ENCODE results near the gene PYCARD.
A peak's percentile ranks its signal among the peaks of the same experiment; 100 is the strongest.
"Not testable (repeated sequence)": the region's sequence is repeated elsewhere in the genome, so short reads cannot be mapped to it uniquely, and the experiment has no call there.

PYCARD gene

DNA sequence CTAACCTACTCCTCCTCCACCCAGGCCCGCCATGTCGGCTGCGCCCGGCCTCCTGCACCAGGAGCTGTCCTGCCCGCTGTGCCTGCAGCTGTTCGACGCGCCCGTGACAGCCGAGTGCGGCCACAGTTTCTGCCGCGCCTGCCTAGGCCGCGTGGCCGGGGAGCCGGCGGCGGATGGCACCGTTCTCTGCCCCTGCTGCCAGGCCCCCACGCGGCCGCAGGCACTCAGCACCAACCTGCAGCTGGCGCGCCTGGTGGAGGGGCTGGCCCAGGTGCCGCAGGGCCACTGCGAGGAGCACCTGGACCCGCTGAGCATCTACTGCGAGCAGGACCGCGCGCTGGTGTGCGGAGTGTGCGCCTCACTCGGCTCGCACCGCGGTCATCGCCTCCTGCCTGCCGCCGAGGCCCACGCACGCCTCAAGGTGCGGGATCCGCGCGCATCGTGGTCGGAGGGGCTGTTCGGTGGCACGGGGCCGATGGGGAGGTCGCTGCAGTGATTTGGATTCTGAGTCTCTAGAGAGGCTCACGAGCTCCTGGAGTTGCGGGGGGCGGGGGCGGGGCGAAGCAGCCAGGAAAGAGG lies 12.2 kb upstream of the PYCARD start:
- no peak for DNase-seq

DNA sequence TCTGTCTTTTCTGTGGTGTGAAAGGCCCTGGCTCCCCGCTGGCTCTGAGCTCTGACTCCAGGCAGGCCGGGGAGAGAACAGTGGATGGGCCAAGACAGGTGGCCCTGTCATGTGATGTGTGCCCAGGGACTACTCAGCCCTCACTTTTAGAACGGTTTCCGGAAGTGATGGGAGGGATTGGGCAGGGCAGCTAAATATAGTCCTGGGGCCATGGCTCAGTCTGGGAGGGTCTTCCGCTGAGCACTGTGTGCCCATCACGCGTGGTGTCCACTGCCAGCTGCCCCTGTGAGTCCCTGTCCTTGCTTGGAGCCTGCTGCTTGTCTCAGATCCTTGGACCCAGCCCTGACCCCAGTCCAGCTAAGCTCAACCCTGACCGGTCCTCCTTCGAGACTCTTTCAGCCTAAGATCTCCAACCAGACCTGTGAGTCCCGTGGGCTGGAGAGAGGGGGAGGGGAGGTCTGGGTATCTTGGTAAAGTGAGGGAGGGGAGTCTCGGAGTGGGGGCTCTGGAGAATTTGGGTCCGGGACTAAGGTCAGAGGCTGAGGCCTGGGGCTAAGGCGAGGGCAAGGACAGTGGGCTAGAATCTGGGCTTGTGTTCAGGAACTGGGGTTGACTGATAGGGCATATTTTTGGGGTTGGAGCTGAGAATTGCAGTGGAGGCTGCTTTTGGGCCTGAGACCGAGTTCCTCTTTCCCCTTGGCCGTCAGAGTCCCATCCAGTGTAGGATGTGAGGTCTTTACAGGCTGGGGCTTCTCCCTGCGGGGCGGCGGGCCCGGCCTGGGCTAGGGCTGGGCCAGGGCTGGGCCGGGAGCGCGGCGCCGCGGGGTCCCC lies 11.5 kb upstream of the PYCARD start, which contains the start of gene TRIM72:
TSS of gene TRIM72 (plus strand) at position 243 of the 831 bp plus-strand sequence. CDS start 620 bp downstream, outside the sequence.
- no peak for DNase-seq

DNA sequence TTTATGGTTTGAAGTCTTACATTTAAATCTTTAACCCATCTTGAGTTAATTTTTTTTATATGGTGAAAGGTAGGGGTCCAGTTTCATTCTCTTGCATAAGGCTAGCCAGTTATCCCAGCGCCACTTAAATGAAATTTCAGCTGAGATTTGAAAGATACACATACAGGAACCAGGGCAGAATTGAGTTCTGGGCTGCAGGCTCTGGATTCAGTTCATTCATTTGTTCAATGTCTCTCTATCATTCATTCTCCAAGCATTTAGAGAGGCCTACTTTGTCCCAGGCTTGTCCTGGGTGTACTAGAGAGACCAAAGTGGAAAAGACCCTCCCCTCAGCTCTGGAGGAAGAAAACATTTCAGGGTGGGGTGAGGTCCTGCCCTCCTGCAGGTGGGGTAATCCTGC lies 10.8 kb upstream of the PYCARD start:
- DNase-seq, result no peak

DNA sequence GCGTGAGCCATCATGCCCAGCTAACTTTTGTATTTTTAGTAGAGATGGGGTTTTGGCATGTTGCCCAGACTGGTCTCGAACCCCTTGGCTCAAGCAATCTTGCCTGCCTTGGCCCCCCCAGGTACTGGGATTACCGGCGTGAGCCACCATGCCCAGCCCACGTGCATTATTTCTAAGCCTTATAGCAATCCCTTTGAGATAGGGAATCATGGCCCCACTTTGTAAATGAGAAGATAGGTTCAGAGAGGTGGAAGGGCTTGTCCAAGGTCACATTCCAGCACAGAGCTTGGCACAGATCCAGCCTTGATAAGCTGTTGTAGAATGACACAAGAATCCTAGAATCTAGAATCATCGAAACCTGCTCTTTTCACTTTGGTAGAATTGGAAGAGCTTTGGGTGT lies 4.2 kb upstream of the PYCARD start:
- no peak for DNase-seq

DNA sequence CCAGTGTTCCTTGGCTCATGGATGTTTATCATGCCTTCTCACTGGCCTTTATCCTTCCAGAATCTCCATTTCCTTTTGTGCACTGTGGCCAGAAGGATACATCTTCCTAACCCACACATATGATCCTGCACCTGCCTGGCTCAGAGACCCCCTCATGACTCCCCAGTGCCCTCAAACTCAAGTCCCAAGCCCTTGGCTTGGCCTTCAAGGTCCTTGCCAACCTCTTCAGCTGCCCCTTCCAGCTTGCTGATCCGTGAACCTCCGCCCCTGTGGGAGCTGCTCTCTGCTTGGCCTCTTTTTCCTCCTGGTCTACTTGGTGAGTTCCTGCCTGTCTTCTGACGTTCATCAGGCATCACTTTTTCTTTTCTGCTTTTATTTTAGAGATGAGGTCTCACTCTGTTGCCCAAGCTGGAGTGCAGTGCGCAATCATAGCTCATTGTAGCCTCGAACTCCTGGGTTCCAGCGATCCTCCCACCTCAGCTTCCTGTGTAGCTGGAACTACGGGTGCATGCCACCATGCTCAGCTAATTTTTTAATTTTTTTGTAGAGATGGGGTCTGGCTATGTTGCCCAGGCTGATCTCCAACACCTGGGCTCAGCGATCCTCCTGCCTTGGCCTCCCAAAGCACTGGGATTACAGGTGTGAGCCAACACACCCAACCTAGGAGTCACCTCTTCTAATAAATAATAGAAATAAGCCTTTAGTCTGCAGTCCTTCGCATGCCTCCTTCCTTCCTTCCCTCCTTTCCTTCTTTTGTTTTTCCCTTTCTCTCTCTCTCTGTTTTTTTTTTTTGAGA lies 2.5 kb upstream of the PYCARD start:
- no peak for DNase-seq

DNA sequence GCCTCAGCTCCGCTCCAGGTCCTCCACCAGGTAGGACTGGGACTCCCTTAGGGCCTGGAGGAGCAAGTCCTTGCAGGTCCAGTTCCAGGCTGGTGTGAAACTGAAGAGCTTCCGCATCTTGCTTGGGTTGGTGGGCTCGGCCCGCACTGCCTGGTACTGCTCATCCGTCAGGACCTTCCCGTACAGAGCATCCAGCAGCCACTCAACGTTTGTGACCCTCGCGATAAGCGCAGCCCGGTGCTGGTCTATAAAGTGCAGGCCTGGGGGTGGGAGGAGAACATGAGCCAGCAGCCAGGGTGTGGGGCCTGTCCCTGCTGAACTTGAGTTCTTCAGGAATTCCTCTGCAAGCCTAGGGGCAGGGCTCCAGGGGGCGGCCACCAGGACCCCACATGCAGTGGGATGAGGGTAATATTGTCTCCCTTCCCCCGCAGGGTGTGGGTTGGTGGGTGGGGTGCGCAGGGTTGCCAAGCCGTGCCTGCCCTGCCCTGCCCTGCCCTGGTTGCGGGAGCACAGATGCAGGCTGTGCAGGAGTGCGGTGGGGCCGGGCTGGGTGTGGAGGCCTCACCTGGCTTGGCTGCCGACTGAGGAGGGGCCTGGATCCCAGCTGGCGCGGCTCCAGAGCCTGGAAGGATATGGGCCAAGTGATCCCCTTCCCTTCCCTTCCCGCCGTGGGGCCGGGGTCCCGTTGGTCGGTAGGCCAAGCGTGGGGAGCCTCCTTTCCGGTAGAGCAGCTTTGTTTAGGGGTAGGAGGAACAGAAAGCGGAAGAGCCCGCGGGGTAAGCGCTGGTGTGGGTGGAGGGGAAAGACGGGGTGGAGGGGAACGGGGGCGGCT lies 762 bp downstream of the PYCARD start:
- DNase-seq, result peak; percentile 47 to 51

DNA sequence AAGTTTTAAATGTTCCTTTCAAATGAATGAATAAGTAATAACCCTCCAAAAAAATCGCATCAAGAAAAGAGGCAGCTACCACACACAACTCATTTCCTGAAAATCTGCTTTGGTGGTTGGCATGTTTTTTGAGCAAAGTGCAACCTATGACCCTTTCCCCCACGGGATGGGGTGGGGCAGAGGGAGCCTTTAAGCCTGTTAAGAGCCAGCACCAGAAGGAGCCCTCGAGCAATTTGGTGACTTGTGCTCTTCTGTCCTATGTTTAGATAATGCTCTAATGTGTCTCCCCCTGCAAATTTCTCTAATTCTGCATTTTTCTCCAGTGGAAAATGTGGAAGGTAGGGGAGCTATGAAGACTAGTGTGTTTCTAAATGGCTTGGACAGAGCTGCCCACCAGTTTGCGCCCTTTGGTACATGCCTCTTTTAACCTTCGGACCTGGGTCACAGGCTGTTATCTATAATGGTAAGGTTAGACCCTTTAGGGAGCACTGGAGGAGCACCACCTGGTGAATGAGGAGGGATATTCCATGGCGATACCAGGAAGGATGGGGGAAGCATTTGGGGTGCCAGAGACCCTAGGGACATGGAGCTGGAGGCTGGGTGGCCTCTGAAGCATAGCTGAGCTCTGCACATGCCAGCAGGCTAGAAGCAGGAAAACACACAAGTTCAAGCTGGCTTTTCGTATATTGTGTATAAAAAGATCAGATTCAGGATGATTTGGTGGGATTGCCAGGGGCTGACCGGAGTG lies 1.6 kb downstream of the PYCARD start:
- peak; percentile 40 to 58 for DNase-seq

DNA sequence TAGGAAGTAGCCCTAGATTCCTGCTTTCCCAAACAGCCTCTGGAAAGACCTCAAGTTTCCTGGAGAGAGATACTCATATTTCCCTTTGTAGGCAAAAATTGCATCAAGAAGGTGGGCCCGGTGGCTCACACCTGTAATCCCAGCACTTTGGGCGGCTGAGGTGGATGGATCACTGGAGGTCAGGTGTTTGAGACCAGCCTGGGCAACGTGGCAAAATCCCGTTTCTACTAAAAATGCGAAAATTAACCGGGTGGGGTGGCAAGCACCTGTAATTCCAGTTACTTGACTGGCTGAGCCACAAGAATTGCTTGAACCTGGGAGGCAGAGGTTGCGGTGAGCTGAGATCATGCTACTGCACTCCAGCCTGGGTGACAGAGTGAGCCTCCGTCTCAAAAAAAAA lies 2.4 kb downstream of the PYCARD start:
- DNase-seq, result not testable (repeated sequence)

DNA sequence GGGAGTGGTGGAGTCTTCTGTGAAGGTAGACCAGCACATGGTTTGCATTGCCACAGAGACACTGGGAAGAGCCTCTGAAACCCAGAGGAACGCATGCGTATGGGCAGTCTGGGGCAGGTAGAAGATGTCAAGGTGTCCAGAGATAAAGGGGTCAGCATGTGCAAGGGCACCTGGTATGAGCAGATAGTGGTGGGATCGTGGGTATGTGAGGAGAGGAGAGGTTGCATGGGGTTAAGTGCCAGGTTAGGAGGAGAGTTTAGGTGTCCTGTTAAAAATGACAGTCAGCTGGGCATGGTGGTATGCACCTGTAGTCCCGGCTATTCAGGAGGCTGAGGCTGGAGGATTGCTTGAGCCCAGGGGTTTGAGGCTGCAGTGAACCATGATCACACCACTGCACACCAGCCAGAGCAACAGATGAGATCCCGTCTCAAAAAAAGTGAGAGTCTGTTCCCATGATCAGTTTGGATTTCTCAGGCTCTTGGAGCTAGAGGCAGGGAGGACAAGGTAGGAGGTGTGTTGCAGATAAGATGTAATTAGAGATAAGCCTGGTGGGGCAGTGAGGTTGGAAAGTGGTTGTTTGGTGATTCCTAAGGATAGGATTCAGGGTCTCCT lies 3.0 kb downstream of the PYCARD start:
- no peak for DNase-seq

DNA sequence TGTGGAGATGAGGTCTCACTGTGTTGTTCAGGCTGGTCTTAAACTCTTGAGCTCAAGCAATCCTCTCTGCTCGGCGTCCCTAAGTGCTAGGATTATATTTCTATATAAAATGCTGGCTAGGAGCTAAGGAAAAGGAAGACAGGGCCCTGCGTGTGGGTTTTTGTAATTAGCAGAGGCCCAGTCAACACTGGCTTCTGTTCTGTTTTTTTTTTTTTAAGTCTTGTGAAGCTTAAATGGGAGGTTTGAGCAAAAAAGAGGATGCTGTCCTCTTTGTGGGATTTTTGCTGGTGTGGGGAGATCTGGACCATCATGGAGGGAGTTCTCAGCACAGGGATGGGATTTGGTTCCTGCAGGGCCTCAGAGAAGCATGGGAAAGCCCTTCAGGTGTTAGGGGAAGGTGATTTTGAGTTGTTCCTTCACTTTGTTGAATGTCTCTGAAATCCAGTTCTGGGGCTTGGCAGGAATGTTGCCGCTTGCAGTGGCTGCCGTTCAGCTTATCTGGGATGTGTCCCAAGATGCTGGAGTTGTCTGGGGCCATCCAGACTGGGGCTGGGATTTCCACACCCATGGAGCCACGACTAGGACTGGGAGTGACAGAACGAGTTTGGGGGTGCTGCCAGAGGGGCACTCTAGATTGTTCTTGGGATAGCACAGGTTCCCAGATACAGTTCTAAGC lies 4.2 kb downstream of the PYCARD start:
- no peak for DNase-seq

DNA sequence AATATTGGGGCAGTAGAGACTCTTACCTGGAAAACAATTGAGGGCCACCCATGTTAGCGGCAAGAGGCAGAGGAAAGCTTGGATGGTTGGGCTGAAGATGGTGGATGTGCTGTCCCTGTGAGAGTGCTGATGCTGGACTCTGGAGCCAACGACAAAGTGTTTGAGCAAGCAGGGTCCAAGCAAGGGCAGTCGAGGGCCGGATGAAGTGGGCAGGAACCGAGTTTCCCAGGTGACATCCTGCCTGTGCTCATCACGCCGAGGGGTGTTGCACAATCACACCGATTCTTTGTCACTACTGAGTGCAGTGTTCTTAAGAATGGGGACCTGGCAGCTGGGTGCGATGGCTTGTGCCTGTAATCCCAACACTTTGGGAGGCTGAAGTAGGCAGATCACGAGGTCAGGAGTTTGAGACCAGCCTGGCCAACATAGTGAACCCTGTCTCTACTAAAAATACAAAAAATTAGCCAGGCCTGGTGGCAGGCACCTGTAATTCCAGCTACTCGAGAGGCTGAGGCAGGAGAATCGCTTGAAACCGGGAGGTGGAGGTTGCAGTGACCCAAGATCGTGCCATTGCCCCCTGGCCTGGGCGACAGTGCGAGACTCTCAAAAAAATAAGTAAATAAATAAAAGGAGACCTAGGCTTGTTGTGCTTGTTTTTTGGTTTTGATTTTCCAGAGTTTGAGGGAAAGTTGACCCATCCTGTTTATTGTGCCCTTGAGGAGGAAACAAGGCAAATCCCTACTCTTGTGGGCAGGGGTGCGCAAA lies 6.1 kb downstream of the PYCARD start:
- DNase-seq, result no peak

DNA sequence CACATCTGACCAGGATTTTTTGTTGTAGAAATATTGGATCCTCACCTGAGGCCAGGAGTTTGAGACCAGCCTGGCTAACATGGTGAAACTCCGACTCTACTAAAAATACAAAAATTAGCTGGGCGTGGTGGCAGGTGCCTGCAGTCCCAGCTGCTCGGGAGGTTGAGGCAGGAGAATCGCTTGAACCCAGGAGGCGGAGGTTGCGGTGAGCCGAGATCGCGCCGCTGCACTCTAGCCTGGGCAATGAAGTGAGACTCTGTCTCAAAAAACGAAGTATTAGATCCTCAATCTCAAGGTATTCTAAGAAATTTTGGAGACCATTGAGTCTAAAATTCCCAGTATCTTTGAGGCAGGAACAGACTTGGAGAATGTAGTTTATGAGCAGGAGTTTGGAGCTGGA lies 6.7 kb downstream of the PYCARD start:
- not testable (repeated sequence) for DNase-seq

DNA sequence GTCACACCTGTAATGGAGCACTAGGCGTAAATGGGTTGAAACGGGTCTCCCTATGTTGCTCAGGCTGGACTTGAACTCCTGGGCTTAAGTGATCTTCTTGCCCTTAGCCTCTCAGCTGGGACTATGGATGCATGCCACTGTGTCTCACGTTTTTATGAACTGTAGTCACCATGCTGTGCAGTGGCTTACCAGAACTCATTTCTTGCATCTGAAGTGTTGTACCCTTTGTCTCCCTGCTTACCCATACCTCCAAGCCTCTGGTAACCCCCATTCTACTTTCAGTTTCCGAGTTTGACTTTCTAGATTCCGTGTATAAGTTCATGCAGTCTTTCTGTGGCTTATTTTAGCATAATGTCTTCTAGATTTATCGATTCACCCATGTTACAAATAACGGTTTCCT lies 7.7 kb downstream of the PYCARD start:
- DNase-seq, result no peak

DNA sequence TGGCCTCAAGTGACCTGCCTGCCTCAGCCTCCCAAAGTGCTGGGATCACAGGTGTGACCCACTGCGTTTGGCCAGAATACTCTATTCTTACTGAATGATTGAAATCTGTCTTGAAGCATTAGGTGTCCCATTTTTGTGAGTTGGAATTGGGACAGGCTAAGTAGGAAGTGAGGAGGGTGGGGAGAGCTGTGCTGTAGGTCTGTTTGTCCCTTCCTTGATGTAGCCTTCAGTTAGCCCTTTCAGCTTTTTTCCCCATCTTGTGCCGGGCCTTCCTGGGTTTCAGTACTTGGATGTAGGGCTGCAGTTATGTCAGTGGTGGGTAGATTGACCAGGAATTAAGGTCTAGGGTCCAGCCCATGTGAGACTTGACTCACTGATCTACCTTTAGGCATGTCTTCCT lies 8.7 kb downstream of the PYCARD start:
- DNase-seq, result no peak

DNA sequence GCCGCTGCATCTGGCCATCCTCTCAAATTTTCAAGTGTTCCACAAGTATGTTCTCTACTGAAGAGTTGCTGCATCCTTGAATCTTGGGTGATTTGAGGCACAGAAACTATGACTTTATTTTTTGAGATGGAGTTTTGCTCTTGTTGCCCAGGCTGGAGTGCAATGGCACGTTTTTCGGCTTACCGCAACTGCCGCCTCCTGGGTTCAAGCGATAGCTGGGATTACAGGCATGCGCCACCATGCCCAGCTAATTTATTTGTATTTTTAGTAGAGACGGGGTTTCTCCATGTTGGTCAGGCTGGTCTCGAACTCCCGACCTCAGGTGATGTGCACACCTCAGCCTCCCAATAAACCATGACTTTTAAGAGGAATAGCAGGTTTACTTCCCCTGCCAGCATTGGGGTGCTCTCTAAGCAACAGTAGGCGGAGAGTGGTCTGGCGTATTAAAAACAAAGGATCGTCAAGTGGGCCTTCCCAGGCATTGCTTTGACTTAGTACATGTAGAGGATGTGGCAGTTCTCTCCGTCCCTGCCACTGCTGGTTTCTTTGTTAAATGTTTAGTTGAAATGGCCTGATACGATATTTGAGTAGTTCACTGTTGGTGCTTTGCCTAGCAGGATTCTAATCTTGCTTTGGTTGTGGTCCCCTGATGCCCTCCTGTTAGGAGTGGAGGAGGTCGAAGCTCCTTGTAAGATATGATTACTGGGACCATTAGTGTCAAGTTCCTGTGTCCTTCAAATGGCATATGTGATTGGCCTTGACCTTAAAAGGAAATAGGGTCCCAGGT lies 9.5 kb downstream of the PYCARD start:
- DNase-seq, result no peak

DNA sequence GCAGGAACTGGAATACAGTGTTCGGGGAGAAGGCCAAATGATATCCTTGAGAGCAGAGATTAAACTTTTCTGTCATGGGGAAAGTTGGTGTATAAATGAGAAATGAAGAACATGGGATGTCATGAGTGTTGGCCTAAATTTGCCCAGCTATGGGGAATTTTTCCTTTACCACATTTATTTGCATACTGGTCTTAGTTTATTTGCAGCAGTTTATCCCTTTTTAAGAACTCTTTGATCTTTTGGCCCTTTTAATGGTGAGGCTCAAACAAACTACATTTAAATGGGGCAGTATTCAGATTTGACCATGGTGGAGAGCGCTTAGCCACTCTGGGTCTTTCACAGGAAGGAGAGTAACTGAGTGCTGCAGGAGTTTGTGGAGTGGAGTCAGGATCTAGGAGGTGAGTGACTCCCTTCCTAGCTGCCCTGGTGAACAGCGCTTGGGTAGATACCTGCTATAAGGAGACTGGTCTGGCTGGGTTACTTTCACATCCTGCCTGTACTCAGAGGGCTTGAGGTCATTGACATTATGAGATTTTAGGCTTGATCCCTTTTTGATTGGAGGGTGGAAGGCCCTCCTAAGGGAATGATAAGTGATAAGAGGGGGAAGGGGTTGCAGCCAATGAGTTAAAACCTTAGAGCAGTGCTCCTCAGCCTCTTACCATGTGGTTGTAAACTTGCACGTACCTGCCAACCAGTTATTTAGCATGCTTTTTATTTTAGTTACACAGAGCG lies 10.7 kb downstream of the PYCARD start:
- DNase-seq, result no peak

DNA sequence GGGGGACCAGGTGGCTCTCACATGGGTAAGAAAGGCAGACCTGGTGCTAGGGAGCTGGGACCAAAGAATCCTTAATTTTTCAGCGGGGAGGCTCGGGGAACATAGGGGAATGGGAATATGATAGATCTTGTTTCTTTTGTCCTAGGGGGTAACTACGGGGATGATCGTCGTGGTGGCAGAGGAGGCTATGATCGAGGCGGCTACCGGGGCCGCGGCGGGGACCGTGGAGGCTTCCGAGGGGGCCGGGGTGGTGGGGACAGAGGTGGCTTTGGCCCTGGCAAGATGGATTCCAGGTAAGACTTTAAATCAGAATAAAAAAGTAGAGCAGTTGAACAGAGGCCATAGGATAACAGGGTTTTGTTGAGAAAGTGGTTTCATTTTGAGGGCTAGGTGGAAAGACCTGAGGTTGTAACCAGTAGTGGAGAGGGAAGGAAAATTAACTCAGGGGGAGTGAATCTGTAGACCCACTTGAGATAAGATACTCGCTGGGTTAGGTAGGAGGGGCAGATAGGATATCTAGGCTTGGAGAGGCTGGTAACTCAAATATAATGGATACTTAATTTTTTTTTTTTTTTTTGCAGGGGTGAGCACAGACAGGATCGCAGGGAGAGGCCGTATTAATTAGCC lies 11.6 kb downstream of the PYCARD start:
- no peak for DNase-seq

DNA sequence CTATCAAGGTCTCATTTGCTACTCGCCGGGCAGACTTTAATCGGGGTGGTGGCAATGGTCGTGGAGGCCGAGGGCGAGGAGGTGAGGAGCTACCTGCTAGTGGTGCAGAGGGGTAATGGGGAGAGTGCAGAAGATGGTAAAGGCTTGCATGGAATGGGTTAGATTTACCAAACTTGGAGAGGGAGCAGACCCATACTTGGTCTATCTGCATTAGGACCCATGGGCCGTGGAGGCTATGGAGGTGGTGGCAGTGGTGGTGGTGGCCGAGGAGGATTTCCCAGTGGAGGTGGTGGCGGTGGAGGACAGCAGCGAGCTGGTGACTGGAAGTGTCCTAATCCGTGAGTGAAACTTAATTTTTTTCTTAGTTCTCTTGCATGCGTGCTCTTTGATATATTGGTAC lies 12.5 kb downstream of the PYCARD start:
- no peak for DNase-seq

Measured in CD4-positive, alpha-beta T cell treated with Interleukin-4 for 1 hour (primary cell).